Psoas muscle (tissue), 8 donors: Measurements from ENCODE around the gene RHBDD2. TPM values are rescaled to one million over a fixed set of nuclear protein-coding genes. Genes with fewer than 3 reads are reported as not detected.

ENCODE experiments used
- ATAC-seq, 4 donors: fragments of 200-7000 bp; cut with Tn5 transposase; one replicate each; pipeline ENCODE4 v1.9.1; 2020; ENCODE audit warnings: moderate library complexity in 3 of 4, mild to moderate bottlenecking in 2 of 4
- DNase-seq, 2 donors: peaks; one replicate each; pipeline ENCODE4 v3.0.0-alpha.2; 2020
- H3K27ac ChIP-seq: fragments of 200-600 bp; one replicate; pipeline ENCODE4 v1.8.0; 2022
- H3K27me3 ChIP-seq, 3 donors: fragments of 200-600 bp in 1 of 3; one replicate each; pipeline versions ENCODE4 v1.6.1 to v1.8.0; 2013 to 2022; ENCODE audit warnings: low read length in 2 of 3, mild to moderate bottlenecking in 2 of 3, moderate library complexity in 1 of 3; ENCODE audit not compliant: insufficient read depth in 3 of 3
- H3K36me3 ChIP-seq, 2 donors: fragments of 200-600 bp in 1 of 2; one replicate each; pipeline versions ENCODE4 v1.6.1 to v1.8.0; 2013 to 2022; ENCODE audit warnings: low read depth in 1 of 2, mild to moderate bottlenecking in 1 of 2, moderate library complexity in 1 of 2; ENCODE audit not compliant: insufficient read depth in 1 of 2
- H3K4me1 ChIP-seq: fragments of 200-600 bp; one replicate; pipeline ENCODE4 v1.8.0; 2022
- H3K4me3 ChIP-seq: fragments of 200-600 bp; one replicate; pipeline ENCODE4 v1.8.0; 2022; ENCODE audit warnings: mild to moderate bottlenecking
- H3K9me3 ChIP-seq: fragments of 200-600 bp; one replicate; pipeline ENCODE4 v1.8.0; 2022
- CTCF ChIP-seq: fragments of 200-600 bp; IDR thresholded peaks from one replicate; pipeline ENCODE4 v1.8.0; 2022; ENCODE audit warnings: antibody characterized with exemption
- WGBS, 3 donors: extraction: QIAGEN DNeasy Blood & Tissue Kit; methylation state at CpG; one replicate each; pipeline versions ENCODE4 v1.1.6 to v1.1.7; 2013; 5-methylcytosine and 5-hydroxymethylcytosine counted together
- intact Hi-C, 2 donors: fragments of 100-400 bp; cut with DNase I; formaldehyde crosslinking; loops; one replicate each; pipeline versions ENCODE4 v1.11.0 to v1.14.2; 2022
- polyA plus RNA-seq, 3 donors: library from polyadenylated mRNA; stranded (reverse); fragments of 200-250 nt; gene quantifications; one replicate each; pipeline ENCODE4 v1.2.3, GENCODE V29; 2013
- total RNA-seq, 4 donors: library from RNA; stranded (reverse); fragmentation: NEBNext Ultra II Directional in 2 of 4; extraction: Animal tissue kit (Norgen Biotek cat#: 25700) in 2 of 4; gene quantifications; one replicate each; pipeline versions ENCODE4 v1.2.1 to v1.2.4, GENCODE V29; 2021 to 2023
- donor health status: healthy with polysubstance abuse.
- donor health status: DM: no; HTN: no; CAD: no; lungs with moderate emphysema.
- donor health status: Bipolar disorder and iron deficiency.
- donor health status: healthy.
- donor health status: DM: yes; HTN: yes; CAD: no.
- donor health status: DM: no; HTN: no; CAD: no.
- donor health status: DM: no; HTN: no; CAD: no.
- donor health status: DM: yes; HTN: yes; CAD: no.

Gene RHBDD2
- total and polyA plus RNA-seq, 7 donors: 18.3 to 38.9 (median 30.4) TPM

GRCh38 chr7:75875113-75876080, 3.4 kb upstream of the RHBDD2 start:
- Histone ChIP-seq H3K4me1 (peaks cover 17% of the 10 kb centered on the region), H3K36me3 (peaks cover 0 to 2% of the 10 kb centered on the region in 2 donors), H3K4me3 (no peak overlapping the region), H3K27me3 (no peaks in the 10 kb centered on the region), H3K9me3 (no peaks in the 10 kb centered on the region), H3K27ac (no peak overlapping the region)
- ATAC-seq (no peak), DNase-seq (no peak)
- 84 to 86% (median 84%) methylated on average over 21 of the region's 21 CpGs for WGBS, 3 donors
- no peak for TF ChIP-seq CTCF
- intact Hi-C loops: loop anchor here in 1 of 2 donors (5.0 kb wide), 1 partner anchor 42 kb away; the partner anchor contains the start of gene POR

DNA sequence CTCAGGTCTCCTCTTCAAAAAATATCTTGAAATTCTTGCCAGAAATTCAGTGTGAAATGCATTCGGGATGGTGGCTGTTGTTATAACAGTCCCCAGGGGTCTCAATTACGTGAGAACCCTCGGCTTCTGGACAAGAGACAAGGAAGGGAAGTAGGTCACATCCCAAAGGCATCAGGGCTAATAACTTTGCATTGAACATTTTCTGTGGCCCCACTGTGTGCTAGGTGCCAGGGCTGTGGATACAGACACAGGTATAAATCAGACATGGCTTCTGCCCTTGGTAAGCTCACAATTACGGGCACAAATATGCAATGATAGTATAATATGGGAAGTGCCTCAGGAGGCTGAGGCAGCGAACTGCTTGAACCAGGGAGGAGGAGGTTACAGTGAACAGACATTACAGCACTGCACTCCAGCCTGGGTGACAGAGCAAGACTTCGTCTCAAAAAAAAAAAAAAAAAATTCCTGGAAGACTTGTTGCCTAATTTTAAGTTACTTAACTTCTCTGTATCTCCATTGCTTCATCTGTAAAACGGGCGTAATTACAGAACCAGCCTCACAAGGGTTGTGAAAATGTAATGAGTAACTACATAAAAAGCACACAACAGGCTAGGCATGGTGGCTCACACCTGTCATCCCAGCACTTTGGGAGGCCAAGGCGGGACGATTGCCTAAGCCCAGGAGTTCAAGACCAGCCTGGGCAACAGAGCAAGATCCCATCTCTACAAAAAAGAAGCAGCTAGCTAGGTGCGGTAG, 2.5 kb upstream of the RHBDD2 start:
- ATAC-seq: no peak
- intact Hi-C loops: loop anchor here in 1 of 2 donors (5.0 kb wide), 1 partner anchor 41 kb away; the partner anchor contains the start of gene POR
- DNase-seq: no peak
- peaks cover 0 to 11% of the 10 kb centered on the region in 2 donors for H3K36me3 ChIP-seq
- no peaks in the 10 kb centered on the region for H3K9me3 ChIP-seq
- no peaks in the 10 kb centered on the region for H3K27me3 ChIP-seq
- no peak for TF ChIP-seq CTCF
- H3K4me3 ChIP-seq: no peak overlapping the region
- H3K27ac ChIP-seq: no peak overlapping the region
- H3K4me1 ChIP-seq: peaks cover 17% of the 10 kb centered on the region
- WGBS, 3 donors: 58 to 64% (median 62%) methylated on average over 11 of the region's 11 CpGs

- ATAC-seq: peak in 1 of 4 donors; percentile 35
- TF ChIP-seq CTCF: no peak
- Histone ChIP-seq H3K27me3 (no peaks in the 10 kb centered on the region), H3K4me3 (peak overlapping the region; percentile 77), H3K36me3 (peaks cover 2 to 31% of the 10 kb centered on the region in 2 donors), H3K4me1 (peaks cover 17% of the 10 kb centered on the region), H3K9me3 (no peaks in the 10 kb centered on the region), H3K27ac (peak overlapping the region; percentile 63)
- 13 to 17% (median 13%) methylated on average over 10 of the region's 10 CpGs for WGBS, 3 donors
- no peak for DNase-seq
- intact Hi-C loops: loop anchor here in 1 of 2 donors (5.0 kb wide), 1 partner anchor 39 kb away; the partner anchor contains the start of gene POR
Measured at GRCh38 chr7:75878312-75878768, 494 bp upstream of the RHBDD2 start.

DNA sequence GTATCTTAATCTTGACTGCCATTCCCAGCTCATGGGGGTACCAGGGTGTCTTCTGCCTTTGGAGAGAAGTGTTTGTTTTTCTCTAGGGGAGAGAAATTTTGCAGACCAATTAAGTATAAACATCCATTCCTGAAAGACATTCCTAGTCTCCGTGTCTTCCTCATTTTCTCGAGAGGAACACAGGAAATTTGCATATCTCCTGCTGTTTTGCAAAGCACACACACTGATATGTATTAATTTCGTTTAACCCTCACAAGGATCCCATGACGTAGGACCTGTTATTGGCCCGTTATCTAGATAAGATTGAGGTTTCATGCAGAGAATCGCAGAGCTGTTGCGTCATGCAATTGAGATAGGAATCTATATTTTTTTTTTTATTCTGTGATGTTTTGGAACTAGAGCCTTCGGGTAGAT, 944 bp downstream of the RHBDD2 start:
- no peak for TF ChIP-seq CTCF
- H3K4me3 ChIP-seq: peak overlapping the region; percentile 77
- no peak for DNase-seq
- peaks cover 2 to 46% of the 10 kb centered on the region in 2 donors for H3K36me3 ChIP-seq
- H3K27me3 ChIP-seq: no peaks in the 10 kb centered on the region
- peaks cover 17% of the 10 kb centered on the region for H3K4me1 ChIP-seq
- H3K9me3 ChIP-seq: no peaks in the 10 kb centered on the region
- no peak for ATAC-seq
- no peak overlapping the region for H3K27ac ChIP-seq
- intact Hi-C loops: loop anchor here in 1 of 2 donors (5.0 kb wide), 1 partner anchor 38 kb away; the partner anchor contains the start of gene POR
- 27 to 41% (median 40%) methylated on average over 8 of the region's 8 CpGs for WGBS, 3 donors
